Stimulated activated CD8-positive, alpha-beta memory T cell treated with anti-CD3 and anti-CD28 coated beads, Interleukin-15, amount 100 ng/mL, for 4 hours (primary cell): Measurements from ENCODE around the gene MSL2.
"Not testable (repeated sequence)": the region's sequence is repeated elsewhere in the genome, so short reads cannot be mapped to it uniquely, and the experiment has no call there.

Source experiments
- DNase-seq, 2 donors: peaks; one replicate each; pipeline ENCODE4 v3.0.0-alpha.2; 2020; ENCODE audit warnings: low read depth in 2 of 2

The MSL2 gene

DNA sequence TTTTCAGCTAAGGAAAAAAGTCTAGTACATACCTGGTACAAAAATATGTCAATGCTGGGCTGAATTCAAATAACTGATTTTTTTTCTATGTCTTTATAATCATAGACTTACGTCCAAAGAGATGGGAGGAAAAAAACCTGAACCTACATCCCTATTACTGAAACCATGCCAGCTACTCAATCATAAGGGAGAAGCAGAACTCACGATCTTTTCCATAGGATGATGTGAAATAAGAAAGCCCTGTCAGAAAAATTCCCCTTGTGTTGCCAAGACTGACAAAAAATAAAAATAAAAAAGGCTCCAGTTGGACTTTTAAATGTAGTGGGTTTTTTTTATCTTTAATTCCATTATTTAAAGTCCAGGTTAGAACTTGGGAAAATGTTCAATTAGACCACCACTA is 3.3 kb downstream of the MSL2 start:
- no peak for DNase-seq

DNA sequence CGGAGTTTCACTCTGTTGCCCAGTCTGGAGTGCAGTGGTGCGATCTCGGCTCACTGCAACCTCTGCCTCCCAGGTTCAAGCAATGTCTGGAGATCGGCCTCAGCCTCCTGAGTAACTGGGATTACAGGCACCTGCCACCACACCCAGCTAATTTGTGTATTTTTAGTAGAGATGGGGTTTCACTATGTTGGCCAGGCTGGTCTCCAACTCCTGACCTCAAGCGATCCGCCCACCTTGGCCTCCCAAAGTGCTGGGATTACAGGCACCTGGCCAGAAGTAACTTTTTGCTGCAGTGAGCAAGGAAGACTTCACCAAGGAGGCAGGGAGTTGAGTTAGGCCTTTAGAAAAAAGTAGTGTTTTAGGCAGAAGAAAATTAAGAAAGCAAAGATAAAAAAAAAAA is 3.9 kb downstream of the MSL2 start:
- not testable (repeated sequence) for DNase-seq

DNA sequence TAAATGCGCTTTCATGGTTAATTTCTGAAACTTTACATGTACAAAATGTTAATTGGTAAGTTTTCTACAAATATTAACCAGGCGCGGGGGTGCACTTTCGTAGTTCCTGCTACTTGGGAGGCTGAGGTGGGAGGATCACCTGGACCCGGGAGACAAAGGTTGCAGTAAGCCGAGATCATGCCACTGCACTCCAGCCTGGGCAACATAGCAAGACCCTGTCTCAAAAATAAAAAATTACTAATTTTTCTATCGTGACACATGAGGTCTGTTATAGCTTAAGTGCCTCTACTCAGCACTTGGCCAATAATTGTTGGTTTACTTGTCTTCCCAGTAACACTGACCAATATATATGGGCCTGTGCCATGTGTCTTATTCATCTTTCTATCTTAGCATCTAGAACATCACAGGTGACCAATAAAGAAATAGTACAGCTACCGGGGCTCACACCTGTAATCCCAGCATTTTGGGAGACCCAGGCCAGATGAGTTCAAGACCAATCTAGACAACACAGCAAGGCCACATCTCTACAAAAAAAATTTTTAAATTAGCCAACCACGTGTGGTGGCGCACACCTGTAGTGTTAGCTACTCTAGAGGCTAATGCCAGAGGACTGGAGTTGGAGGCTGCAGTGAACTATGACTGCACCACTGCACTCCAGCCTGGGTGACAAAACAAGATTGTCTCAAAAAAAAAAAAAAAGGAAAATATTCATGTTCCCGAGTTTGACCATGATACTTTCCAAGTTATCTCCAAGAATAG is 6.1 kb downstream of the MSL2 start:
- no peak for DNase-seq

DNA sequence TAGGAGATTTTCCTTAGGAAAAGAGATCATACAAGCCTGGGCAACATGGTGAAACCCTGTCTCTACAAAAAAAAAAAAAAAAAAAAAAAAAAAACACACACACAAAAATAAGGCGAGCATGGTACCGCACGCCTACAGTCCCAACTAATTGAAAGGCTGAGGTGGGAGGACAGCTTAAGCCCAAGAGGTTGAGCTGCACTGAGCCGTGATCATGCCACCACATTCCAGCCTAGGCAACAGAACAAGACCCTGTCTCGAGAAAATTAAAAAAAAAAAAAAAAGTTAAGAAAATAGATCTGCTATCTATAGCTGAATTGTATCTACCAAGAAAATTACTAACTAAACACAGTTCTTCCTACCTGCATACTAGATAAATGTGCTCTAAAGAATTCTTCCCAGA is 7.1 kb downstream of the MSL2 start:
- DNase-seq = no peak

DNA sequence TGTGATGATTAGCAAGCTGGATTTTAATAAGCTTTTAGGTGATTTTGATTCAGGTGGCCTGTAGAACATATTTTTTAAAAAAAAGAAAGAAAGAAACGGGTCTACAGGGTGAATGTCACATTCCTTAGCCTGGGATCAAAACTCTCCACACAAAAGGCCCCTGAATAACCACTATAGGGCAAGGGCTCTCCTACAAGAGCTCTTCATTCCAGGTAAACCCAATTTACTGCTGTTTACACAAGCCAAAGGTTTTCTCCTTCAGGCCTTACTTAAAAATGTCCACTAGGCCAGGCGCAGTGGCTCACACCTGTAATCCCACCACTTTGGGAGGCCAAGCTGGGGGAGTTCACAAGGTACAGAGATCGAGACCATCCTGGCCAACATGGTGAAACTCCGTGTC is 8.3 kb downstream of the MSL2 start:
- no peak for DNase-seq

DNA sequence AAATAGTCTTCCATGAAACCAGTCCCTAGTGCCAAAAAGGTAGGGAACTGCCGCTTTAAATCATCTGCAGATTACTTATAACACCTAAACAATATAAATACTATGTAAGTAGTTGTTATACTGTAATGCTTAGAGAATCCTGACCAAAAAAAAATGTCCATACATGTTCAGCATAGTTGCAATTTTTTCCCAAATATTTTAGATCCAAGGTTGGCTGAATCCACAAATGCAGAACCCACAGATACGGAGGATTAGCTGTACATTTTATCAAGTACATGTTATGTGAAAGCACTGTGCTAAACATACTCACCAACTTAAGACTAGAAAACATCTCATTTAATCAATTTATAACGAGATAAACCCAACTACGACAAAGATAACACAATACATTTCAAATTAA is 9.3 kb downstream of the MSL2 start:
- no peak for DNase-seq

DNA sequence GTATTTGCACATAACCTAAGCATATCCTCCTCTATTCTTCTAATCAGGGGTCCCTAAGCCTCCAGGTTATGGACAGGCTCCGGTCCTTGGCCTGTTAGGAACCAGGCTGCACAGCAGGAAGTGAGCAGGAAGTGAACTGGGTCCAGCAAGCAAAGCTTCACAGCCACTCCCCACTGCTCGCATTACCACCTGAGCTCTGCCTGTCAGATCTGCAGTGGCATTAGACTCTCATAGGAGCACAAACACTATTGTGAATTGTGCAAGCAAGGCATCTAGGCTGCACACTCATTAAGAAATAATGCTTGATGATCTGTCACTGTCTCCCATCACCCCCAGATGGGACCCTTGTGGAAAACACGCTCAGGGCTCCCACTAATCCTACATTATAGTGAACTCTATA is 9.8 kb downstream of the MSL2 start:
- no peak for DNase-seq

DNA sequence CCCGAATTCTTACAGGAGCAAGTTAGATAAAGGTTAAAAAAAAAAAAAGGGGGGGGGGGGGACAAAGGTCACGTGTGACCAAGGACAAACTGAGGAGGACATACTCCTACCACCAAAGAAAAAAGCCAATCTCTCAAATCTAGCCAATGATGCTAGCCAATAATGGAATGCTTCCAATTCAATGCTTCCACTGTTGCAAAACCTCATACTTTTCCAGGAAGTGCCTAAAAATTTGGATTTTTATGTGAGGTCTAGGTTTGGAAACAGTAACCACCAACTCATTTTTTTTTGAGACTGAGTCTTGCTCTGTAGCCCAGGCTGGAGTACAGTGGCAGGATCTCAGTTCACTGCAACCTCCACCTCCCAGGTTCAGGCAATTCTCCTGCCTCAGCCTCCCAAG is 11.4 kb downstream of the MSL2 start:
- DNase-seq = no peak

DNA sequence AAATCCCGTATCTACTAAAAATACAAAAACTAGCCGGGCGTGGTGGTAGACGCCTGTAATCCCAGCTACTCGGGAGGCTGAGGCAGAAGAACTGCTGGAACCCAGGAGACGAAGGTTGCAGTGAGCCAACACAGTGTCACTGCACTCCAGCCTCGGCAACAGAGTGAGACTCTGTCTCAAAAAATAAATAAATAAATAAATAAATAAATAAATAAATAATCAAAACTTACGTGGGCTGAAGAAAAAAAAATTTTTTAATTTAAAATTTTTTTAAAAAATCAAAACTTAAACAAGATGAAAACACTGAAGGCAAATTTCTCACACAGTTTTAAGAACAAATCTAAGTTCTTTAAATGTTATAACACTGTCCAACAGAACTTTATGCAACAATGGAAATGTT is 14.4 kb downstream of the MSL2 start:
- DNase-seq = no peak

DNA sequence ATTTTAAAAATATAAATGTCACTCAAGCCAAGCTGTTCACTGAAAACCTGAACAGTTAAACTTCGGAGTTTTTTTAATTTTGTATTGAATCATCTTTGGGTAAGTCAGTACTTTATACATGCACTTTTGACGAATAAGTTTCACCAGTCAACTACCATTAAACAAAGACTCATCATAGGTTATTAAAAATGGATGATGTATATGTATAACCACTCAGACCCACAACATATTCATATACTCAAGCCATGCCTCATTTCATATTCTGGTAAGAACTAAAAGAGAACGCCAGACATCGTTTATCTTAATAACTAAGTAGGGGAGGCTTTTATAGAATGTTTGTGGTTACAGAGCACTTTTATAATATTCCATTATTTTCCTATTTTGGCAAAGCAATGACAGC is 18.3 kb downstream of the MSL2 start:
- DNase-seq = no peak

DNA sequence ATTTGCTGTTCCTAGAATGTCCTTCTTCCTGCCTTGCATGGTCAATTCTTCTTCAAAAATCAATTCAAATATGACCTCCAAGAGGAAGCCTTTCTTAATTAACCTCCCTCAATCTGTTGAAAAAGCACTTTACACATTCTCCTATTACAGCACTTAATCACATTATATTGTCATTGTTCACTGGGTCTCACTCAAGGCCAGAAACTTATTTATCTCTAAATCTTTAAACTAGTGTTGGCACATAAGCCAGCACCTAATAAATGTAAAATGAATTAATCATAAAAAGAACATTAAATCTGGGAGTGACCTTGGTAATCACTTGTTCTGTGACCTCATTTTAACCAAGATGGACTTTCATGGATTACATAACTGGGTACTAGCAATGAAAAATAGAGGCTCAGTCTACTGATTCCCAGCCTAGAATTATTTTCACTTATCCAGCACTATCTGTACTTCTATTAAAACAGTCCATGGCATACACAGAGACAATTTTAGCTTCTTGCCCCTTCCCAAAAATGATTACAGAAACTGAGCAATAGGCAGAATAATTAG is 22.1 kb downstream of the MSL2 start:
- no peak for DNase-seq

DNA sequence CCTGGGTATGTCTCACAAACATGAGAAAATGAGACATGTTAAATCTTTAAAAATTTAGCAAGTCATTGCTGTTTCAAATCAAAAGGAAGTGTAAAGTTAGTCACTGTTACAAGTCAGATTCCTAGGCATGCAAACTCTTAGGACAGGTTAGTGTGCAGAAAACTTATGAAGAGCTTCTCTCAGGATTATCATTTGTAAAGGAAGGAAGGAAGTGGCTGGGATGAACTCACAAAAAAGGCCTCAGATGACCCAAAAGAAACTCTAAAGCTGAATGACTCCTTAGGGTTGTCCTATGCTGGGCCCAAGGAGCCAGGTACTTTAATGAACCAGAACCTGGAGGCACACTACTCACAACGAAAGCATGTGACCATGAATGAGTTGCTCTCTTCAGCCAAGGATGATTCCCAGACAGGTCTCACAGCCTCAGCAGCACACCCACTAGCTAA is 25.0 kb downstream of the MSL2 start:
- no peak for DNase-seq

DNA sequence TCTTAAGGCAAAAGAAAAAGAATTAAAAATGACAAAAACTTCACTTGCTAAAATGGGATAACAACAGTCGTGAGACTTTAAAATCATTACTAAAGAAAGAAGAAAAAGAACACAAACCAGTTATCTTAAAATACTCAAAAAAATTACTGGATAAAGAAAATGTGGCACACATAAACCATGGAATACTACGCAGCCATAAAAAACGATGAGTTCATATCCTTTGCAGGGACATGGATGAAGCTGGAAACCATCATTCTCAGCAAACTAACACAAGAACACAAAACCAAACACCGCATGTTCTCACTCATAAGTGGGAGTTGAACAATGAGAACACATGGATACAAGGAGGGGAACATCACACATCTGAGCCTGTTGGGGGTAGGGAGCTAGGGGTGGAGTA is 27.9 kb downstream of the MSL2 start:
- DNase-seq = not testable (repeated sequence)

DNA sequence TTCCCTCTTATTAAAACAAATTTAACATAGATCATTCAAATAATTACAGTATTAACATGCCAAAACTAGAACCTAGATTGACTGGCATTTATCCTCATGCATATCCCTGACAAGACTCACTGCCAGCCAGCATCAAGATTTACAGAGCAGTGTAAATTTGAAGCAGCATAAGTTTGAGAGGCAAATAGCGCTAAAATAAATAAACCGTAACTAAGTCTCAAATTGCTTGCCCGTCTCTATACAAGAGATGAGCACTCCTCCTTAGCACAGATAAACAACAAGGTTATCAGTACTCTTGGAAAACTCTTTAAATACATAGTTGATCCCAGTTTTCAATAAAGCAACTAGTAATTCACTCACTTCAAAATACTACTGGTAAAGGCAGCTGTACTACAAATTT is 29.6 kb downstream of the MSL2 start:
- DNase-seq = no peak

DNA sequence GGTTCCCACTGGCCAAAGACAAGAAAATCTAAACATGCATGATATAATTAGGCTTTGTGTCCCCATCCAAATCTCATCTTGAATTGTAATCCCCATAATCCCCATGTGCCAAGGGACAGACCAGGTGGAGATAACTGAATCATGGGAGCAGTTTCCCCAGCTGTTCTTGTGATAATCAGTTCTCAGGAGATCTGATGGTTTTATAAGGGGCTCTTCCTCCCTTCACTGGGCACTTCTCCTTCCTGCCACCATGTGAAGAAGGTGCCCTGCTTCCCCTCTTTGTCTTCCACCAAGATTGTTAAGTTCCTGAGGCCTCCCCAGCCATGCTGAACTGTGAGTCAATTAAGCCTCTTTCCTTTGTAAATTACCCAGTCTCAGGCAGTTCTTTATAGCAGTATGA is 32.5 kb downstream of the MSL2 start:
- not testable (repeated sequence) for DNase-seq

DNA sequence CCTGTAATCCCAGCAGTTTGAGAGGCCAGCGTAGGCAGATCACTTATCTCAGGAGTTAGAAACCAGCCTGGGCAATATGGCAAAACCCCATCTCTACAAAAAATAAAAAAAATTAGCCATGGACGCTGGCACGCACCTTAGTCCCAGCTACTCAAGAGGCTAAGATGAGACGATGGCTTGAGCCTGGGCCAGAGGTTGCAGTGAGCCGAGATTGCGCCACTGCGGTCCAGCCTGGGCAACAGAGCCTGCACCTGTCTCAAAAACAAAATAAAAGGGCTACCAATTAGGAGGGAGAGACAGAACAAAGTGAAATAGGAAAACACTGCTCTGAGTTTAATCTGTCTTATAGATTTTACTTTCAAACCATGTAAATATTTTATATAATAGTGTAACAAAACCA is 33.8 kb downstream of the MSL2 start:
- DNase-seq = no peak

DNA sequence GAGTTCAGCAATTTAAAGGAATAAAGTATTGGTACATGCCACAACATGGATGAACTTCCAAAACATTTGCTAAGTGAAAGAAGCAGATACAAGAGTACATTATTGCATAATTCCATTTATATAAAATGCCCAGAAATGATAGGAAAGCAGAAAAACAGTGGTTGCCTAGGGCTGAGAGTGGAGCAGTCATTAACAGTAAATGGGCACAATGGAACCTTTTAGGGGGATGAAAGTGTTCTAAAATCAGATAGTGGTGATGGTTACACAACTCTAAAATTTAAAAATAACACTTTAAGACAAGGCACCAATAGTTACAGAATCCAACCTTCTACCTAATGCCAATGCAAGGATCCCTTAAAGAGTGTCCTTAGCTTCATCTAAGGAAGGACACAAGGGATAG is 34.6 kb downstream of the MSL2 start:
- DNase-seq = no peak

DNA sequence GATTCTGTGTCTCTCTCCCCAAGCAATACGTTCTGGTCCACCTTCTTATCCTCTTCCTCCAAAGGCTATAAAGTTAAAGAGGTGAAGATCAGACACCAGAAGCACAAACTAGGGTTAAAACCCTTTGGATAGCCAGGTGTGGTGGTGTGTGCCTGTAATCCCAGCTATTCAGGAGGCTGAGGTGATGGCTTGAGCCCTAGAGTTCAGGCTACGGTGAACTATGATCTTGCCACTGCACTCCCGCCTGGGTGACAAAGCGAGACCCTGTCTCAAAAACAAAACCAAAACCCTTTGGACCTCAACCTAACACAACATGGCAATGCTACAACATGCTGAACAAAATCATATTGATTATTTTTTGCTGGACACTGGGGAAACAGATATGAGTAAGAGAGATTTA is 43.2 kb downstream of the MSL2 start:
- no peak for DNase-seq

DNA sequence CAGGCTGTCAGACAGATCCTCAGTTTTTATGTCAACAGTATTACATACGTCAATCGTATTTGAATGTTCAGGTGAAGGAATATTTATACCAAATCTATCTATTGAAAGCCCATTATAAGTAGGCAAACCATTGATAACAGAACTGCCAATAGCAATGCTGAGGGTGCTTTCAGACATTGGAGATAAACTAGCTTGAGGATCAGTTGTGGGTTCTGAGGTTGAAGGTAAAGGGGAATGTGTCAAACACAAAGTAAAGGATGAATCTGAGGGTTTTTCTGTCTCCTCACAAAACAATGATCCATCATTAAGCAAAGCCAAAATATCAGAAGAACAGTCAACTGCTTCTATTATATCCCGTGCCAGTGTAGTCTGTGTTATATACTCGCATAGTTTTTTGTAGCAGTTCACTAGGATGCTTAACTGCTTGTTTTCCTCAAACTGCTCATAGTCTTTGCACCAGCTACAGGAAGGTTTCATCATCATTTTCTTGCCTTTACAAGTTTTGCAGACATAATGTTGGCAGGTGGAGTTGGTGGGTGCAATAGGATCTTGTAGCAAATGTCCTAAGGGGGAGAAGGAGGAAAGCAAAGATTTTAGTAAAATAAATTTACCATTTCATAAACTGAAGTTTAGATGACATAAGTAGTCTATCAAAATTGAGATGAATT is 43.8 kb downstream of the MSL2 start:
- no peak for DNase-seq

DNA sequence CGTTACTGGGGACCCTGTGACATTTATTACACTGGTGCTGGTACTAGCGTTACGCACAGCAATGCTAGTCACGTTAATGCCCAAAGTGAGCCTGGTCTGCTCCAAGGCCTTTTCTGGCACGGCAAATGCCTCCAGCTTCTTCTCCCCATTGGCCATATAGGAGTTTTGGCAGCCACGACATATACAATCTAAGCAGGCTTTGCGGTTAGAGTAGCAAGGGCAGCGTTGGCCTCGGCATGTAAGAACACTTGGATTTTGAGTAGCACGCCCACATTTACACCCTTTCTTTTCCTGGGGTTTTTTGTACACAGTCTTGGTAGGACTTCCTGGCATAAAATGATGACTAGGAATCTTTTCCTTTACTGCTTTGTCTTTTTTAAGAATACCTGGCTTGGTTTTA is 44.9 kb downstream of the MSL2 start:
- DNase-seq = no peak

DNA sequence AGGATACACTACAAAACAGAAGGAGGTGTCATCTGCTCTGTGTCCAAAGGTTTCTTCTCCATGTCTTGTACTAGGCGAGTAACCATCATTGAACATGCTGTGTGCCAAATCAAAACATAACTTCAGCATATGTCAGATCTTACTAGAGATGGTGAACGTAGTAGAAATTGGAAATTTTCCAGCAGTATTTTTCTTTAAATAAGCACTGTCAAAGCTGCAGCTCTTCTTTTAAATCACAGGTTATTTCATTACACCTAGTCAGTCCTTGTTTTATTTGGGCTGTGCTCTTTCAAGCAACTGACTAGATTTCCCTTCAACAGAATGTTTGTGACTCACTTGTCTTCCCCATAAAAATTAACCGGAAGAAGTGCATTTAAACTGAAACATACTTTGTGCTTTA is 46.5 kb downstream of the MSL2 start:
- DNase-seq = no peak

DNA sequence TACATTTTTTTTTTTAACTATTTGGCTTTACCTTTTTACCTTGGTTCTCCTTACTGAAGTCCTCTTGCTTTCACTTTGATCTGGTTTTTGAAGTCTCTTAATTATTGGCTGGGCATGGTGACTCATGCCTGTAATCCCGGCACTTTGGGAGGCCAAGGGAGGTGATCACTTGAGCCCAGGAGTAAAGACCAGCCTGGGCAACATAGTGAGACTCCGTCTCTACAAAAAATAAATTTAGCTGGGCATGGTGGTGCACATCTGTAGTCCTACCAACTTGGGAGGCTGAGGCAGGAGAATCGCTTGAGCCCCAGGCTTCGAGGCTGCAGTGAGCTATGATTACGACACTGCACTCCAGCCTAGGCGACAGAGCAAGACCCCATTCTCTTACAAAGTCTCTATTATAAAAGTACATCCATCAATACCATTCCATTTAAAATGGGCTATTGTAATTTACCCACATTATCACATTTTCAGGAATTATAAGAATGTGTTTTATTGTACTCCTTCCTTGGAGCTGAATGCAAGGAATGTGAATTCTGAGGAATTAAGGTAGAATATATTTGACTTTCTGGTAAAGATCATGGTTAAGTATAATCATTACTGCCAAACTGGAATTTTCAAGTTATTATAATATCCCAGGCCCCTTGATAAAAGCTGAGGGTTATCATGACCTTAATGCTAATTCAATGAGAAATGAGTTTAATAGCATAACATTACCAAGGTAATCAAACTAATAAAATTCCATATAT is 49.0 kb downstream of the MSL2 start:
- no peak for DNase-seq

DNA sequence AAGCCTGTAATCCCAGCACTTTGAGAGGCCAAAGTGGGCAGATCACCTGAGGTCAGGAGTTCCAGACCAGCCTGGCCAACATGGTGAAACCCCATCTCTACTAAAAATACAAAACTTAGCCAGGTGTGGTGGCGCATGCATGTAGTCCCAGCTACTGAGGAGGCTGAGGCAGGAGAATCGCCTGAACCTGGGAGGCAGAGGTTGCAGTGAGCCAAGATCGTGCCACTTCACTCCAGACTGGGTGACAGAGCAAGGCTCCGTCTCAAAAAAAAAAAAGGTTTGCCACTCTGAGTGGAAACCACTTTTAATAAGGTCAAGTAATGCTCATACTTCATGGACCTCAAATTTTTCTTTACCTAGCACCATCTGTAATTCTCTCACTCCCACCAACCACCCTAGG is 51.7 kb downstream of the MSL2 start:
- DNase-seq = not testable (repeated sequence)
